PC-9 (cell line): ENCODE results near the gene ZSWIM9. TPM values are rescaled to one million over a fixed set of nuclear protein-coding genes. Genes with fewer than 3 reads are reported as not detected.

Experiments
- BruUV-seq: library from RNA; stranded (reverse); fragments of 400-500 nt; replicated peaks from 2 replicates; lab custom pipeline; 2021; lab: Mats Ljungman, UMichigan
- CTCF ChIA-PET: fragments of 300-600 bp; sonication (Branson Sonifier 250); formaldehyde crosslinking; loops from one replicate; lab custom pipeline; 2022; ENCODE audit warnings: antibody characterized with exemption; lab: Charles Lee
- POLR2A ChIA-PET: fragments of 300-600 bp; sonication (Branson Sonifier 250); formaldehyde crosslinking; loops from one replicate; lab custom pipeline; 2022; ENCODE audit warnings: antibody characterized with exemption; ENCODE audit not compliant: unreplicated experiment; lab: Charles Lee
- DNase-seq, 2 experiments: peaks; one replicate each; pipeline versions ENCODE4 v3.0.0 to v3.0.0-alpha.2; 2015 to 2022; ENCODE audit warnings: mixed read lengths in 1 of 2
- H2AFZ ChIP-seq: fragments of 200-600 bp; sonication (generic); 2 replicates; pipeline ENCODE4 v1.8.1; 2017; ENCODE audit warnings: antibody characterized with exemption
- H3F3A ChIP-seq: fragments of 200-600 bp; sonication (generic); 2 replicates; pipeline ENCODE4 v1.8.1; 2017; ENCODE audit warnings: antibody characterized with exemption, mild to moderate bottlenecking, low read depth; ENCODE audit not compliant: insufficient read depth
- H3K27ac ChIP-seq: fragments of 200-600 bp; sonication (generic); 2 replicates; pipeline ENCODE4 v1.6.1; 2016; ENCODE audit warnings: mixed run types
- H3K27me3 ChIP-seq: fragments of 200-600 bp; sonication (generic); 2 replicates; pipeline ENCODE4 v1.6.1; 2016; ENCODE audit warnings: low read depth, mixed run types; ENCODE audit not compliant: insufficient read depth
- H3K36me3 ChIP-seq: fragments of 200-600 bp; sonication (generic); 2 replicates; pipeline ENCODE4 v1.6.1; 2016; ENCODE audit warnings: low read depth, mixed run types
- H3K4me1 ChIP-seq: fragments of 200-600 bp; sonication (generic); replicated peaks from 2 replicates; pipeline ENCODE4 v1.6.1; 2016; ENCODE audit warnings: mixed run types; ENCODE audit not compliant: insufficient read depth
- H3K4me2 ChIP-seq: fragments of 200-600 bp; sonication (generic); 2 replicates; pipeline ENCODE4 v1.6.1; 2017; ENCODE audit warnings: mixed run types
- H3K4me3 ChIP-seq: fragments of 200-600 bp; sonication (generic); 2 replicates; pipeline ENCODE4 v1.6.1; 2016; ENCODE audit warnings: mixed run types
- H3K79me2 ChIP-seq: fragments of 200-600 bp; sonication (generic); 2 replicates; pipeline ENCODE4 v1.6.1; 2017; ENCODE audit warnings: low read depth, mixed run types
- H3K9me2 ChIP-seq: fragments of 200-600 bp; sonication (generic); 2 replicates; pipeline ENCODE4 v1.8.1; 2017; ENCODE audit warnings: mild to moderate bottlenecking; ENCODE audit not compliant: insufficient read depth
- H3K9me3 ChIP-seq: fragments of 200-600 bp; sonication (generic); 2 replicates; pipeline ENCODE4 v1.8.1; 2016; ENCODE audit warnings: low read depth; ENCODE audit not compliant: insufficient read depth
- H4K20me1 ChIP-seq: fragments of 200-600 bp; sonication (generic); 2 replicates; pipeline ENCODE4 v1.8.1; 2017; ENCODE audit not compliant: insufficient read depth
- CTCF ChIP-seq: fragments of 200-600 bp; sonication (generic); conservative IDR thresholded peaks from 2 replicates; pipeline ENCODE4 v1.6.1; 2017; ENCODE audit warnings: mixed run types, antibody characterized with exemption, mild to moderate bottlenecking, moderate library complexity
- EZH2 ChIP-seq: fragments of 200-600 bp; sonication (generic); IDR thresholded peaks from 2 replicates; pipeline ENCODE4 v1.8.0; 2017; ENCODE audit warnings: antibody characterized with exemption, low read depth
- intact Hi-C: fragments of 100-400 bp; cut with micrococcal nuclease; formaldehyde crosslinking; loops from one replicate; pipeline ENCODE4 v1.10.0; 2022; ENCODE audit not compliant: unreplicated experiment
- total RNA-seq: library from RNA; stranded (reverse); gene quantifications from 2 replicates; pipeline ENCODE4 v1.2.3, GENCODE V29; 2021

Gene ZSWIM9
- total RNA-seq, 1 experiment from 2014 or later = 8.3 TPM

GRCh38 chr19:48203222-48203793, 32.8 kb downstream of the ZSWIM9 start:
- no peaks in the 10 kb centered on the region for H3K27me3 ChIP-seq
- TF ChIP-seq CTCF (no peak), EZH2 (no peak)
- peak overlapping the region; percentile 67 for H3K4me3 ChIP-seq
- H3K27ac ChIP-seq = no peak overlapping the region; the same call in 1 of the 2 replicates
- no peaks in the 10 kb centered on the region for H3K9me2 ChIP-seq
- intact Hi-C loops = no loop called here
- peak overlapping the region; percentile 91 for H2AFZ ChIP-seq
- no peak for DNase-seq
- H3K4me1 ChIP-seq = peaks cover 14% of the 10 kb centered on the region
- H4K20me1 ChIP-seq = no peaks in the 10 kb centered on the region
- ChIA-PET CTCF (interaction anchor here (0.6 to 1.5 kb wide), 7 partner anchors 12 to 855 kb away, joined by 3 to 12 read pairs (median 4); no protein-coding TSS in a partner anchor), POLR2A (interaction anchor here (0.5 to 2.1 kb wide), 8 partner anchors 24 to 719 kb away, joined by 3 to 32 read pairs (median 5); partner anchors contain the start of genes CARD8, KPTN, LIG1 and ZSWIM9)
- no peaks in the 10 kb centered on the region for H3K36me3 ChIP-seq
- peak overlapping the region; percentile 95 for H3K4me2 ChIP-seq
- H3K9me3 ChIP-seq = no peaks in the 10 kb centered on the region
- BruUV-seq = TSS peak; percentile 88
- H3K79me2 ChIP-seq = peaks cover 13% of the 10 kb centered on the region; the same call in 1 of the 2 replicates
- H3F3A ChIP-seq = peaks cover 22% of the 10 kb centered on the region

GRCh38 chr19:48203794-48204628, 33.5 kb downstream of the ZSWIM9 start:
- Histone ChIP-seq H3K79me2 (peaks cover 13% of the 10 kb centered on the region; the same call in 1 of the 2 replicates), H3K27me3 (no peaks in the 10 kb centered on the region), H4K20me1 (no peaks in the 10 kb centered on the region), H2AFZ (peak overlapping the region; percentile 91), H3F3A (peaks cover 15% of the 10 kb centered on the region), H3K36me3 (no peaks in the 10 kb centered on the region), H3K9me3 (no peaks in the 10 kb centered on the region), H3K9me2 (no peaks in the 10 kb centered on the region), H3K4me3 (peak overlapping the region; percentile 67), H3K4me1 (peaks cover 14% of the 10 kb centered on the region), H3K27ac (no peak overlapping the region; the same call in 1 of the 2 replicates), H3K4me2 (peak overlapping the region; percentile 95)
- ChIA-PET CTCF (interaction anchor here (0.6 to 1.5 kb wide), 7 partner anchors 13 to 855 kb away, joined by 3 to 12 read pairs (median 4); no protein-coding TSS in a partner anchor), POLR2A (interaction anchor here (0.5 to 2.1 kb wide), 12 partner anchors 10 to 720 kb away, joined by 3 to 32 read pairs (median 4); partner anchors contain the start of genes CARD8, KPTN, LIG1 and RPL18)
- DNase-seq = peak; percentile 94 to 95
- BruUV-seq = no TSS peak
- TF ChIP-seq CTCF = no peak
- no peak for TF ChIP-seq EZH2
- intact Hi-C loops = no loop called here

- ChIA-PET POLR2A (interaction anchor here (0.6 to 0.7 kb wide), 2 partner anchors 37 to 1301 kb away, joined by 4 to 7 read pairs; no protein-coding TSS in a partner anchor), CTCF (interaction anchor here (1.1 kb wide), 1 partner anchor 8 kb away, joined by 3 read pairs; no protein-coding TSS in a partner anchor)
- TF ChIP-seq CTCF (no peak), EZH2 (no peak)
- Histone ChIP-seq H2AFZ (no peak overlapping the region), H3K4me3 (no peak overlapping the region), H3K27me3 (no peaks in the 10 kb centered on the region), H3K27ac (no peak overlapping the region), H3K79me2 (peaks cover 13% of the 10 kb centered on the region; the same call in 1 of the 2 replicates), H3K9me2 (no peaks in the 10 kb centered on the region), H3K9me3 (no peaks in the 10 kb centered on the region), H3F3A (peaks cover 17% of the 10 kb centered on the region), H4K20me1 (no peaks in the 10 kb centered on the region), H3K4me2 (no peak overlapping the region), H3K36me3 (no peaks in the 10 kb centered on the region), H3K4me1 (peaks cover 14% of the 10 kb centered on the region)
- no TSS peak for BruUV-seq
- no peak for DNase-seq
- intact Hi-C loops = no loop called here
Measured at GRCh38 chr19:48206397-48207093, 36.1 kb downstream of the ZSWIM9 start.
